Neural progenitor cell (in vitro differentiated cells): ENCODE measurements around the gene NSMCE1.

Experiments used
- EZH2 ChIP-seq: fragments of 200-600 bp; sonication (generic); IDR thresholded peaks from 2 replicates; pipeline ENCODE4 v1.6.1; 2017; ENCODE audit warnings: antibody characterized with exemption, mild to moderate bottlenecking, moderate library complexity
- TF ChIP-seq, protein P1 (sequence below): fragments of 200-600 bp; sonication (generic); IDR thresholded peaks from 2 replicates; pipeline ENCODE4 v1.5.1; 2017; ENCODE audit warnings: antibody characterized with exemption, mild to moderate bottlenecking

DNA sequence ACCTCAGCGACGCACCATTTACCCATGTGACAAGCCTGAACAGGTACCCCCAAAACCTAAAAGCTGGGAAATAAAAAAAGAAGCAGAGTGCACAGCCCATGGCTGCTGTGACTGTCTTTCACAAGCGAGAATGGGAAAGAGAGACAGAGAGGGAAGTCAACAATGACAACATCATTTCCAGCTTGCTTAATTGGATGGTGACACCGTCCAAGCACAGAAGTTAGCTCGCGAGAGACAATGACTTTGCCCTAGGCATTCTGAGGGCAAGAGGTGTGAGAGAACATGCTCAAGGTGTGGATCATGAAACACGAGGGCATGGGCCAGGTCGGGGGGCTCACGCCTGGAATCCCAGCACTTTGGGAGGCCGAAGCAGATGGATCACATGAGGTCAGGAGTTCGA, 19.3 kb upstream of the NSMCE1 start:
- TF ChIP-seq, protein P1, sequence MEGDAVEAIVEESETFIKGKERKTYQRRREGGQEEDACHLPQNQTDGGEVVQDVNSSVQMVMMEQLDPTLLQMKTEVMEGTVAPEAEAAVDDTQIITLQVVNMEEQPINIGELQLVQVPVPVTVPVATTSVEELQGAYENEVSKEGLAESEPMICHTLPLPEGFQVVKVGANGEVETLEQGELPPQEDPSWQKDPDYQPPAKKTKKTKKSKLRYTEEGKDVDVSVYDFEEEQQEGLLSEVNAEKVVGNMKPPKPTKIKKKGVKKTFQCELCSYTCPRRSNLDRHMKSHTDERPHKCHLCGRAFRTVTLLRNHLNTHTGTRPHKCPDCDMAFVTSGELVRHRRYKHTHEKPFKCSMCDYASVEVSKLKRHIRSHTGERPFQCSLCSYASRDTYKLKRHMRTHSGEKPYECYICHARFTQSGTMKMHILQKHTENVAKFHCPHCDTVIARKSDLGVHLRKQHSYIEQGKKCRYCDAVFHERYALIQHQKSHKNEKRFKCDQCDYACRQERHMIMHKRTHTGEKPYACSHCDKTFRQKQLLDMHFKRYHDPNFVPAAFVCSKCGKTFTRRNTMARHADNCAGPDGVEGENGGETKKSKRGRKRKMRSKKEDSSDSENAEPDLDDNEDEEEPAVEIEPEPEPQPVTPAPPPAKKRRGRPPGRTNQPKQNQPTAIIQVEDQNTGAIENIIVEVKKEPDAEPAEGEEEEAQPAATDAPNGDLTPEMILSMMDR: no peak
- TF ChIP-seq EZH2: no peak
